ENCODE measurements around the gene NINJ1. TPM values are rescaled to one million over a fixed set of nuclear protein-coding genes. Genes with fewer than 3 reads are reported as not detected.

The NINJ1 gene
- total and polyA plus RNA-seq, 2 of the 8 experiments (the other 6 are each of a cell fraction or from before 2014, with no cell fraction given): 28.2 to 65.6 TPM

GRCh38 chr9:93107825-93108161, 26.3 kb downstream of the NINJ1 start:
- H3K23me2 ChIP-seq (ENCODE audit: low read depth, low read length): no peaks in the 10 kb centered on the region
- no peak overlapping the region for H2BK5ac ChIP-seq (ENCODE audit: low read depth, low read length)
- no peaks in the 10 kb centered on the region for H3K27me3 ChIP-seq (replicated peaks in 1 of 4; ENCODE audit: control insufficient read depth in 3 of 4, extremely low read depth in 1 of 4, insufficient read depth in 3 of 4, low read length in 3 of 4)
- no peak overlapping the region for H2BK120ac ChIP-seq (replicated peaks; ENCODE audit: low read depth, low read length)
- H3K4me3 ChIP-seq (ENCODE audit: extremely low read depth in 1 of 4, insufficient read depth in 2 of 4, low read depth in 3 of 4, low read length in 4 of 4): no peak overlapping the region
- H4K20me1 ChIP-seq (replicated peaks in 1 of 2; ENCODE audit: control insufficient read depth in 1 of 2, insufficient read depth in 2 of 2, low read length in 2 of 2): peaks cover 0 to 8% of the 10 kb centered on the region in 2 experiments
- no peak overlapping the region for H4K5ac ChIP-seq (ENCODE audit: insufficient read length, low read depth, low read length)
- no peak overlapping the region for H3K27ac ChIP-seq (ENCODE audit: low read depth, low read length)
- H3K4me1 ChIP-seq (replicated peaks in 1 of 4; ENCODE audit: control insufficient read depth in 3 of 4, insufficient read depth in 4 of 4, low read length in 3 of 4): no peaks in the 10 kb centered on the region
- no peaks in the 10 kb centered on the region for H3K9me3 ChIP-seq (ENCODE audit: insufficient read depth in 2 of 2, low read depth in 1 of 2, low read length in 1 of 2)
- no peak overlapping the region for H3K9ac ChIP-seq (replicated peaks in 1 of 4; ENCODE audit: extremely low read depth in 1 of 4, low read depth in 3 of 4, low read length in 3 of 4)
- H2BK12ac ChIP-seq (ENCODE audit: low read depth, low read length): no peak overlapping the region
- DNase-seq (ENCODE audit: low read depth in 1 of 2, low spot score in 2 of 2): no peak
- H3K23ac ChIP-seq (ENCODE audit: insufficient read length): no peak overlapping the region
- H2AFZ ChIP-seq (ENCODE audit: low read length): no peak overlapping the region
- H3K56ac ChIP-seq (replicated peaks; ENCODE audit: insufficient read length, low read depth, low read length): no peak overlapping the region
- H4K91ac ChIP-seq (replicated peaks; ENCODE audit: insufficient read length, low read length): no peak overlapping the region
- no peak overlapping the region for H3K18ac ChIP-seq (ENCODE audit: extremely low read depth, low read length)
- 82% methylated on average over 6 of the region's 6 CpGs; no CpG with 5 or more reads in 1 of the 2 experiments for WGBS, 2 experiments (ENCODE audit: extremely low coverage in 1 of 2, insufficient coverage in 1 of 2, insufficient read length in 1 of 2, insufficient replicate concordance in 2 of 2, low coverage in 1 of 2, low lambda C conversion rate in 2 of 2, missing lambda C conversion rate in 1 of 2)
- H3K4ac ChIP-seq (replicated peaks; ENCODE audit: insufficient read length, low read depth, low read length): no peak overlapping the region
- H3K14ac ChIP-seq (ENCODE audit: insufficient read length): no peak overlapping the region
- H2BK20ac ChIP-seq (ENCODE audit: low read length): no peak overlapping the region
- H3K36me3 ChIP-seq (ENCODE audit: control insufficient read depth in 2 of 4, insufficient read depth in 4 of 4, low read length in 3 of 4): no peaks in the 10 kb centered on the region
- H2AK5ac ChIP-seq (ENCODE audit: low read depth, low read length): no peak overlapping the region
- H3K79me2 ChIP-seq (ENCODE audit: control insufficient read depth in 1 of 2, insufficient read depth in 2 of 2, low read length in 2 of 2): no peaks in the 10 kb centered on the region; a peak in 1 of 4 replicates
- no peak overlapping the region for H4K8ac ChIP-seq (ENCODE audit: extremely low read depth, insufficient read depth, low read length)
- FAIRE-seq: no peak
- H3K4me2 ChIP-seq (ENCODE audit: insufficient read depth in 1 of 2, low read depth in 2 of 2, low read length in 2 of 2): no peak overlapping the region
- CTCF ChIA-PET (ENCODE audit: partially characterized antibody): interaction anchor here (0.6 to 8.8 kb wide), 19 partner anchors 9 to 225 kb away, joined by 3 to 96 read pairs (median 6); partner anchors contain the start of gene NINJ1
- H3K79me1 ChIP-seq (ENCODE audit: low read depth, low read length): no peaks in the 10 kb centered on the region
- no peak overlapping the region for H2BK15ac ChIP-seq (ENCODE audit: low read length)
- POLR2A ChIA-PET (ENCODE audit: partially characterized antibody): no interaction called here
- TF ChIP-seq KDM1A (IDR thresholded peaks at IDR 0.05; ENCODE audit: borderline replicate concordance, low read length) (no peak), SIRT6 (IDR thresholded peaks at IDR 0.05; ENCODE audit: low read length) (no peak), USF2 (IDR thresholded peaks at IDR 0.05; ENCODE audit: low read length) (no peak), GTF2F1 (IDR thresholded peaks at IDR 0.05; ENCODE audit: borderline replicate concordance, low read depth, low read length) (no peak), TBP (IDR thresholded peaks at IDR 0.05; ENCODE audit: low read depth, low read length) (no peak), ASH2L (IDR thresholded peaks at IDR 0.05; ENCODE audit: low read length) (no peak), CREB1 (IDR thresholded peaks at IDR 0.05) (no peak), TEAD4 (IDR thresholded peaks at IDR 0.05; ENCODE audit: low read depth, low read length) (no peak), MAFK (IDR thresholded peaks at IDR 0.05; ENCODE audit: low read depth, low read length) (no peak), SIN3A (conservative IDR thresholded peaks at IDR 0.05 in 1 of 2, IDR thresholded peaks at IDR 0.05 in 1 of 2; ENCODE audit: low read depth in 1 of 2, low read length in 2 of 2) (no peak), FOSL1 (IDR thresholded peaks at IDR 0.05; ENCODE audit: insufficient read depth, low read depth, low read length) (no peak)
- TF ChIP-seq, protein P1, sequence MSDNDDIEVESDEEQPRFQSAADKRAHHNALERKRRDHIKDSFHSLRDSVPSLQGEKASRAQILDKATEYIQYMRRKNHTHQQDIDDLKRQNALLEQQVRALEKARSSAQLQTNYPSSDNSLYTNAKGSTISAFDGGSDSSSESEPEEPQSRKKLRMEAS (IDR thresholded peaks at IDR 0.05): no peak
- TF ChIP-seq, protein P2, sequence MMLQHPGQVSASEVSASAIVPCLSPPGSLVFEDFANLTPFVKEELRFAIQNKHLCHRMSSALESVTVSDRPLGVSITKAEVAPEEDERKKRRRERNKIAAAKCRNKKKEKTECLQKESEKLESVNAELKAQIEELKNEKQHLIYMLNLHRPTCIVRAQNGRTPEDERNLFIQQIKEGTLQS (IDR thresholded peaks at IDR 0.05; ENCODE audit: insufficient read depth, low read depth, low read length): no peak

All from H1 (cell line).